Caco-2 (cell line): ENCODE data around the gene TCTA. TPM values are rescaled to one million over a fixed set of nuclear protein-coding genes. Genes with fewer than 3 reads are reported as not detected.
A peak's percentile ranks its signal among the peaks of the same experiment; 100 is the strongest.

Source experiments
- BruUV-seq: library from RNA; stranded (reverse); fragments of 400-500 nt; replicated peaks from 2 replicates; lab custom pipeline; 2021; lab: Mats Ljungman, UMichigan
- CTCF ChIA-PET: fragments of 300-600 bp; sonication (Branson Sonifier 250); formaldehyde crosslinking; loops from one replicate; lab custom pipeline; 2022; ENCODE audit warnings: antibody characterized with exemption; lab: Charles Lee
- POLR2A ChIA-PET: fragments of 300-600 bp; sonication (Branson Sonifier 250); formaldehyde crosslinking; loops from one replicate; lab custom pipeline; 2022; ENCODE audit warnings: antibody characterized with exemption; lab: Charles Lee
- DNase-seq, 2 experiments: peaks; one replicate each; pipeline versions ENCODE4 v3.0.0 to v3.0.0-alpha.2; 2020 to 2022
- H3K27me3 ChIP-seq: replicated peaks from 2 replicates; pipeline ENCODE4 v1.6.0; 2011; ENCODE audit warnings: low read length; ENCODE audit not compliant: control insufficient read depth, insufficient read depth
- H3K36me3 ChIP-seq: 2 replicates; pipeline ENCODE4 v1.5.1; 2011; ENCODE audit warnings: low read length; ENCODE audit not compliant: control insufficient read depth, insufficient read depth
- H3K4me1 ChIP-seq: fragments of 250-450 bp; sonication (Bioruptor Pico); 2 replicates; pipeline ENCODE4 v1.5.1; 2020; ENCODE audit warnings: mild to moderate bottlenecking
- H3K4me3 ChIP-seq: 2 replicates; pipeline ENCODE4 v1.5.1; 2011; ENCODE audit warnings: low read depth, mild to moderate bottlenecking, control low read depth, low read length
- H3K9me3 ChIP-seq: fragments of 250-450 bp; sonication (Bioruptor Pico); 2 replicates; pipeline ENCODE4 v1.5.1; 2020; ENCODE audit warnings: mild to moderate bottlenecking, moderate library complexity
- H3K27ac Mint-ChIP-seq: one replicate; pipeline ENCODE4 v1.8.0; 2022; ENCODE audit warnings: mixed read lengths; ENCODE audit not compliant: unreplicated experiment
- H3K27me3 Mint-ChIP-seq: one replicate; pipeline ENCODE4 v1.8.0; 2022; ENCODE audit warnings: mixed read lengths; ENCODE audit not compliant: insufficient read depth, unreplicated experiment
- H3K36me3 Mint-ChIP-seq: one replicate; pipeline ENCODE4 v1.8.0; 2022; ENCODE audit warnings: mild to moderate bottlenecking, mixed read lengths; ENCODE audit not compliant: insufficient read depth, unreplicated experiment
- H3K4me1 Mint-ChIP-seq: one replicate; pipeline ENCODE4 v1.8.0; 2022; ENCODE audit warnings: low read depth, mixed read lengths; ENCODE audit not compliant: unreplicated experiment
- H3K4me3 Mint-ChIP-seq: one replicate; pipeline ENCODE4 v1.8.0; 2022; ENCODE audit warnings: mild to moderate bottlenecking, moderate library complexity, mixed read lengths; ENCODE audit not compliant: unreplicated experiment
- H3K9me3 Mint-ChIP-seq: one replicate; pipeline ENCODE4 v1.8.0; 2022; ENCODE audit warnings: mixed read lengths; ENCODE audit not compliant: unreplicated experiment
- CTCF ChIP-seq, 2 experiments: fragments of 200-600 bp in 1 of 2; IDR thresholded peaks; 1 replicate in 1 of 2; 2 replicates in 1 of 2; pipeline versions ENCODE4 v1.5.1 to v1.8.0; 2011 to 2022; ENCODE audit warnings: antibody characterized with exemption in 1 of 2, control low read depth in 1 of 2, inconsistent platforms in 1 of 2, low read depth in 1 of 2, low read length in 1 of 2, mild to moderate bottlenecking in 1 of 2, moderate library complexity in 1 of 2; ENCODE audit not compliant: insufficient read depth in 1 of 2, severe bottlenecking in 1 of 2, unreplicated experiment in 1 of 2
- intact Hi-C: fragments of 100-400 bp; cut with micrococcal nuclease; formaldehyde crosslinking; loops from one replicate; pipeline ENCODE4 v1.10.0; 2022; ENCODE audit not compliant: unreplicated experiment
- total RNA-seq: library from RNA; stranded (reverse); gene quantifications from 2 replicates; pipeline ENCODE4 v1.2.3, GENCODE V29; 2022

The TCTA gene
- total RNA-seq, 1 experiment from 2014 or later = 15.5 TPM

GRCh38 chr3:49461443-49462171 lies 49.4 kb downstream of the TCTA start:
- Histone ChIP-seq H3K4me1 (peaks cover 70% of the 10 kb centered on the region), H3K27me3 (no peaks in the 10 kb centered on the region), H3K9me3 (no peaks in the 10 kb centered on the region), H3K36me3 (no peaks in the 10 kb centered on the region), H3K4me3 (no peak overlapping the region)
- peaks cover 12% of the 10 kb centered on the region for H3K36me3 Mint-ChIP-seq
- intact Hi-C loops = loop anchor here (1.0 kb wide), 2 partner anchors 8 to 212 kb away; no protein-coding TSS in a partner anchor
- peak overlapping the region; percentile 52 for H3K4me3 Mint-ChIP-seq
- H3K27ac Mint-ChIP-seq = peak overlapping the region; percentile 91
- peaks cover 48% of the 10 kb centered on the region for H3K4me1 Mint-ChIP-seq
- no peak for TF ChIP-seq CTCF (IDR thresholded peaks at IDR 0.05; ENCODE audit: insufficient read depth in 1 of 2, low read depth in 1 of 2, low read length in 1 of 2, severe bottlenecking in 1 of 2, unreplicated experiment in 1 of 2)
- ChIA-PET POLR2A (interaction anchor here (0.5 to 3.7 kb wide), 4 partner anchors 9 to 158 kb away, joined by 3 to 26 read pairs (median 4); partner anchors contain the start of gene DAG1), CTCF (interaction anchor here (0.6 to 2.4 kb wide), 3 partner anchors 8 to 93 kb away, joined by 3 to 16 read pairs (median 11); partner anchors contain the start of genes BSN and DAG1)
- DNase-seq = peak; percentile 88 to 92
- BruUV-seq = no TSS peak
- H3K9me3 Mint-ChIP-seq = no peaks in the 10 kb centered on the region
- no peaks in the 10 kb centered on the region for H3K27me3 Mint-ChIP-seq

DNA sequence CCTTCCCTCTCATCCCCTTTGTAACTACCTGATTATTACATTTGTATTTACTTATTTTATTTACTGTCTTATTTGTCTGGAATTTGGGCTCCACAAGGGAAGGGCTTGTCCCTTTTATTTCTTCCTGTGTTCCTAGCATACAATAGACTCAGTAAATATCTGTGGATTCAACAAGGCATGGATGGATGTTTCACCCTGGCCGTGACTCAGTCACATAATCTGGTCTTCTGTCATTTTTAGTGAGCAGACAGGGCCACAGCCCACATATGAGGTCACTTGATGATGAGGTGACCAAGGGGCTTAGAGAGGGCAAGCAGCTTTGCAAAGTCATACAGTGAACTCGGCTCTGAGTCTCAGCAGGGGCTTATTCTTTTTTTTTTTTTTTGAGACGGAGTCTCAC lies 50.0 kb downstream of the TCTA start:
- peak overlapping the region; percentile 91 for H3K27ac Mint-ChIP-seq
- H3K36me3 Mint-ChIP-seq = peaks cover 12% of the 10 kb centered on the region
- H3K4me1 Mint-ChIP-seq = peaks cover 48% of the 10 kb centered on the region
- no peak overlapping the region for H3K4me3 ChIP-seq
- POLR2A ChIA-PET = interaction anchor here (0.5 to 3.7 kb wide), 4 partner anchors 8 to 158 kb away, joined by 3 to 26 read pairs (median 4); partner anchors contain the start of gene DAG1
- H3K4me1 ChIP-seq = peaks cover 76% of the 10 kb centered on the region
- H3K27me3 ChIP-seq = no peaks in the 10 kb centered on the region
- DNase-seq = no peak
- H3K9me3 Mint-ChIP-seq = no peaks in the 10 kb centered on the region
- no peaks in the 10 kb centered on the region for H3K27me3 Mint-ChIP-seq
- CTCF ChIA-PET = interaction anchor here (0.6 to 2.4 kb wide), 3 partner anchors 7 to 92 kb away, joined by 3 to 16 read pairs (median 11); partner anchors contain the start of genes BSN and DAG1
- peak overlapping the region; percentile 52 for H3K4me3 Mint-ChIP-seq
- intact Hi-C loops = no loop called here
- H3K9me3 ChIP-seq = no peaks in the 10 kb centered on the region
- BruUV-seq = no TSS peak
- TF ChIP-seq CTCF (IDR thresholded peaks at IDR 0.05; ENCODE audit: insufficient read depth in 1 of 2, low read depth in 1 of 2, low read length in 1 of 2, severe bottlenecking in 1 of 2, unreplicated experiment in 1 of 2) = no peak
- H3K36me3 ChIP-seq = no peaks in the 10 kb centered on the region

DNA sequence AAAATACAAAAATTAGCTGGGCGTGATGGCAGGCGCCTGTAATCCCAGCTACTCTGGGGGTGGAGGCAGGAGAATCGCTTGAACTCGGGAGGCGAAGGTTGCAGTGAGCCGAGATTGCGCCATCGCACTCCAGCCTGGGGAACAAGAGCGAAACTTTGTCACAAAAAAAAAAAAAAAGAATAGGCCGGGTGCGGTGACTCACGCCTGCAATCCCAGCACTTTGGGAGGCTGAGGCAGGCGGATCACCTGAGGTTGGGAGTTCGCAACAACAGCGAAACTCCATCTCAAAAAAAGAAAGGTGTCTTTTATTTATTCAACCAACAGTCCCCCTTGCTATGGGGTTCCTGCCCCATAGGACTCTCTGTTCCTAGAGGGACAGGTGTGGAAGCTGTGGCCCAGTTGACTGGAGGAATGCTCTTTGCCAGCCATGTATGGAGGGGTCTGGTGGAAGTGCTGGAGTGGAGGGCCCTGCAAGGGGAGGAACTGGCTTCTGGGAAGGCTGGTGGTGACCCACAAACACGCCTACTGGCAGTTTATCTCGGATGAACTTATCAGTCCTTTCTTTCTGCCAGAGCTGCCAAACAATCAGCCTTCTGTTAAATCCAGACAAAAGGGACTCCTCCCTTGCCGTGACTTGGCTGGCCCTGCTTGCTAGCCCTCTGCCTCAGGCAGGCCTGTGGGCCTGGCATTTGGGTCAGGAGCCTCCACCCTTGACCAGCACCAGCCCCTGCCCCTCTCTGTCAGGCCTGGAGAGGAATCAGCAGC lies 53.2 kb downstream of the TCTA start:
- Mint-ChIP-seq H3K4me1 (peaks cover 27% of the 10 kb centered on the region), H3K4me3 (no peak overlapping the region), H3K27me3 (no peaks in the 10 kb centered on the region), H3K36me3 (peaks cover 21% of the 10 kb centered on the region), H3K27ac (peak overlapping the region; percentile 69), H3K9me3 (no peaks in the 10 kb centered on the region)
- H3K4me3 ChIP-seq = no peak overlapping the region
- ChIA-PET POLR2A (interaction anchor here (0.7 kb wide), 1 partner anchor 109 kb away, joined by 5 read pairs; no protein-coding TSS in a partner anchor), CTCF (interaction anchor here (0.7 to 1.3 kb wide), 2 partner anchors 16 to 474 kb away, joined by 3 read pairs; no protein-coding TSS in a partner anchor)
- intact Hi-C loops = no loop called here
- H3K36me3 ChIP-seq = no peaks in the 10 kb centered on the region
- no peaks in the 10 kb centered on the region for H3K9me3 ChIP-seq
- no peak for TF ChIP-seq CTCF (IDR thresholded peaks at IDR 0.05; ENCODE audit: insufficient read depth in 1 of 2, low read depth in 1 of 2, low read length in 1 of 2, severe bottlenecking in 1 of 2, unreplicated experiment in 1 of 2)
- H3K27me3 ChIP-seq = no peaks in the 10 kb centered on the region
- no TSS peak for BruUV-seq
- peaks cover 75% of the 10 kb centered on the region for H3K4me1 ChIP-seq
- peak; percentile 32 to 65 for DNase-seq
